ENCODE data around the gene LGALS7.
"Not testable (repeated sequence)": the region's sequence is repeated elsewhere in the genome, so short reads cannot be mapped to it uniquely, and the experiment has no call there.

The LGALS7 gene

DNA sequence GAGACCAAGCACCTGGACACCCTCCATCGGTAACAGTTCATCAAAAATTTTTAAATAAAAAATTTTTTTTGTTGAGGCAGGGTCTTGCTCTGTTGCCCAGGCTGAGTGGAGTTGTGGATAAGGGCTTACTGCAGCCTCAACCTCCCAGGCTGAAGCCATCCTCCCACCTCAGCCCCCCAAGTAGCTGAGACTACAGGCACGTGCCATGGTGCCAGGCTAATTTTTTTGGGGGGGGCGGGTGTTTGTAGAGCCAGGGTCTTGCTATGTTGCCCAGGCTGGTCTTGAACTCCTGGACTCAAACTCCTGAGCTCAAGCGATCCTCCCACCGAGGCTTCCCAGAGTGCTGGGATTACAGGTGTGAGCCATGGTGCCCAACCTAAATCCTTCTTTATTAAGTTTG, 20.4 kb upstream of the LGALS7 start:
- TF ChIP-seq CTCF (conservative IDR thresholded peaks at IDR 0.05) = no peak
- H3K27ac ChIP-seq = no peak overlapping the region

GRCh38 chr19:38793177-38793576, 19.9 kb upstream of the LGALS7 start:
- H3K27ac ChIP-seq = no peak overlapping the region
- TF ChIP-seq CTCF (conservative IDR thresholded peaks at IDR 0.05) = no peak

DNA sequence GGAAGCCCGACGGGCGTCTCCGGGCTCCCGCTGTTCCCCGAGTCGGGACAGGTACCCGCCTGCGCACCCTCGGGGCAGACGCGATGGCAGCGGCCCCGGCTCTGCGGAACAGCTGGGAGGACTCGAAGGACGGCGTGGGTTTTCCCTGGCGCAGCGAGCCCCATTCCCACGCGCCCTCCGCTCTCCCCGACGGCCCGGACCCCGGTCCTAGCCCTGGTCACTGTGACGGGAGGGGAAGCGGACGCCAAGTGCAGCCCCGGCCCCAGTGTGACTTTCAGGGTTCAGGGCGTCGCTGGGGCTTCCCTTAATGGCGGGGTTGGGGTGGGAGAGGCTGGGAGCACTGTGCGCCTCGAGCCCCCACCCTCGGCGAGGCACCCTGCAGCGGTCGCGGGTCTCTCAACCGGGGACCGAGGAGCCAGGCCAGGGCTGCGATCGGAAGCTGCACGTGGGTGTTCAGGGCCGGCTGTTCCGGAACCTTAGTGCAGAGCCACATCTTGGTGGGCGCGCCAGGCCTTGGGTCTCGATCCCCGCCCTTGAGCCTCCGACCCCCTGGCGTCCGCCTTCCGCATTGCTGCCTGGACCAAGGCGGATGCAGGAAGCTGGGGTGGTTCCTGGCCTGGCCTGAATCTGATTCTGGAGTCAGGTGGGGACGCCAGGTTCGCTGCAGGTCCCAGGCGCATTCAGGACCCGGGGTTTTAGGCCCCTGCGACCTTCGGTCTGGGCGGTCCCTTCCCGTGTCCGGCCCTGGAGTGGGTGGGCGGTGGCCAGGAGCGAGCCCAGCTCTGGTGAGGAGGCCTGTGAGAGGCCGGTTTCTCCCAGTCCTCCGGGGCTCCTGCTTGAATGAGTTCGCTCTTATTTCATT, 19.2 kb upstream of the LGALS7 start:
- TF ChIP-seq CTCF (conservative IDR thresholded peaks at IDR 0.05) = no peak
- H3K27ac ChIP-seq = no peak overlapping the region

GRCh38 chr19:38791451-38792064, 18.2 kb upstream of the LGALS7 start:
- H3K27ac ChIP-seq = not testable (repeated sequence)

DNA sequence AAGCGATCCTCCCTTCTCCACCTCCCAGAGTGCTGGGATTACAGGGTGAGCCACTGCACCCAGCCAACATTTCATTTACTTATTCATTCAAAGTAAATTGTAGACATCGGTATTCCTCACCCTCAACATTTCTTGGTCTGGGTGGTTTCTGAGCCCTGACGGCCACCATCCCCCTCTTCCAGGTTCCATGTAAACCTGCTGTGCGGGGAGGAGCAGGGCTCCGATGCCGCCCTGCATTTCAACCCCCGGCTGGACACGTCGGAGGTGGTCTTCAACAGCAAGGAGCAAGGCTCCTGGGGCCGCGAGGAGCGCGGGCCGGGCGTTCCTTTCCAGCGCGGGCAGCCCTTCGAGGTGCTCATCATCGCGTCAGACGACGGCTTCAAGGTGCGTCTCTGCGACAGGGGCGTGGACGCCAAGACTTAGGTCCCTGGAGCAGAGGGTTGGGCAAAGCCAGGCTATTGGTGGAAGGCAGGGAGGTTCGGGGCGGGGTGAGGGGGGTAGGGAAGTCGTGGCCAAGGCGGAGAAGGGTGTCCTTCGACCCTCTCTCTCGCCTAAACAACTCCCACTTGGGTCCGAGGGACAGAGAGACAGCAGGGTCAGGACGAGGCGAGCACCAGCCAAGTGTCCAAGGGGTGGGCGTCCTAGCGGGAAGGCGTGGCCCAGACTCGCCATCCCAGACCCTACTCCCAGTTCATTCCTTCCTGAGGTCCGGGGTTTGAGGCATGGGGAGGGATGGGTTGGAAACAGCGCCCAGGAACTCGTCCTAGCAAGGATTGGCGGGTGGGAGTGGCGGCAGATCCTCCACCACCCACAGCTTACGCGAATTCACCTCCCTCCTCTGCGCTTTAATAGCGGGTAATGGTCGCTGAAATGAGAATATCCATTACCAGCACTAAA, 17.4 kb upstream of the LGALS7 start:
- H3K27ac ChIP-seq = not testable (repeated sequence)

GRCh38 chr19:38788478-38789243, 15.3 kb upstream of the LGALS7 start, which contains the start of gene LGALS7B:
Gene LGALS7B, plus strand, starts transcription at chr19:38789200. Its CDS starts 27 bp downstream, at chr19:38789227.
- H3K27ac ChIP-seq = no peak within 1 kb of the TSS

GRCh38 chr19:38786572-38787265, 13.4 kb upstream of the LGALS7 start:
- no peak overlapping the region for H3K27ac ChIP-seq
- TF ChIP-seq CTCF (conservative IDR thresholded peaks at IDR 0.05) = no peak

More at GRCh38 chr19:38788478-38789243, 15.3 kb upstream of the LGALS7 start, which contains the start of gene LGALS7B:
- no peak for TF ChIP-seq CTCF (conservative IDR thresholded peaks at IDR 0.05)

DNA sequence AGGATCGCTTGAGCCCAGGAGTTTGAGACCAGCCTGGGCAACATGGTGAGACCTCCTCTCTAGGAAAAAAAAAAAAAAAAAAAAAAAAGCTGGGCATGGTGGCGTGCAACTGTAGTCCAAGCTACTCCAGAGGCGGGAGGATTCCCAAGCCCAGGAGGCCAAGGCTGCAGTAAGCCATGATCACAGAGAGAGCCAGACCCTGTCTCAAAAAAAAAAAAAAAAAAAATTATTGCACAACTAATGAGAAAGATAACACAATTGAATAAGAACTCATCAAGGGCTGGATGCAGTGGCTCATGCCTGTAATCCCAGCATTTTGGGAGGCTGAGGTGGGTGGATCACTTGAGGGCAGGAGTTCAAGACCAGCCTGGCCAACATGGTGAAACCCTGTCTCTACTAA, 12.7 kb upstream of the LGALS7 start:
- not testable (repeated sequence) for H3K27ac ChIP-seq

All from VCaP (cell line).